Activated T-cell treated with anti-CD3 and anti-CD28 coated beads, Interleukin-2, amount 50 U/mL, for 48 hours (primary cell): ENCODE results near the gene TMEM115.

Source experiments
- DNase-seq, 2 experiments: peaks; one replicate each; pipeline ENCODE4 v3.0.0-alpha.2; 2020

The TMEM115 gene

DNA sequence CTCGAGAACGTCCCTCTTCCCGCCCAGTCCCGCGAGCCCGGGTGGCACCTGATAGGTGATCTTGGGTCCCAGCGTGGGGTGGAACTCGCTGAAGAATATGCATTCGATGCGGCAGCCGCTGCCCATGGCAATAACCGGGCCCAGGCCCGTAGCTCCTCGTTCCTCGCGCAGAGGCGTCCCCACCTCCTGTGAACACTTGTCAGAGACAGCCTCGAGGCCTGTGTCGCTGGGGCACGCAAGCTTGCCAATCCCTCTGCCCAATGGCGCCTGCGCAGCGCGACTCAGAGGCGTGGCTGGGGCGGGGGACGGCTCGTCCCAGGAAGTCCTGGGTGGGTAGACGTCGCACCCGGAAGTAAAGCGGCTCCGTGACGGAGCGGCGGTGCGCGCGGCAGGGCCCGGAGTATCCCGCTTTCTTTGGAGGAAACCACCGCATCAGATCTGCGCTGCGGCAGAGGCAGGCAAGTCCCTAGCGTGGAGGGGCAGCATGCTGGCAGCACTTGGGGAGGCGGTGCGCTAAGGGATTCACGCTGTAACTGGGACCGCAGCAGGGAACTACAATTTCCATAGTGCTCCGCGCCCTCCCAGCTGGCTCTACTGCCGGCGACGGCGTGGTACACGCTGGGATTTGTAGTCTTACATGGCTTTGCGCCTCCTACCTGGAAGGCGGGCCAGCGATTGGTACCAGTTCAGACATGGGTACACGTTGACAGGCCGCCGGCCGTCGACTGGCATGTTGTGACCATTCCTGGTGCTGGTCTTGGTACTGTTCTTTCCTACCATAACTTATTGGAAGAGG is 8.6 kb downstream of the TMEM115 start, which contains the start of the genes CYB561D2 and NPRL2:
Gene CYB561D2 (plus strand): TSS at position 336 of the 796 bp plus-strand sequence. CDS start 572 bp downstream, outside the sequence.
Gene NPRL2 (minus strand): TSS at position 249 of the 796 bp plus-strand sequence. CDS start 123 bp downstream, at position 126.
- peak; percentile 100 for DNase-seq

DNA sequence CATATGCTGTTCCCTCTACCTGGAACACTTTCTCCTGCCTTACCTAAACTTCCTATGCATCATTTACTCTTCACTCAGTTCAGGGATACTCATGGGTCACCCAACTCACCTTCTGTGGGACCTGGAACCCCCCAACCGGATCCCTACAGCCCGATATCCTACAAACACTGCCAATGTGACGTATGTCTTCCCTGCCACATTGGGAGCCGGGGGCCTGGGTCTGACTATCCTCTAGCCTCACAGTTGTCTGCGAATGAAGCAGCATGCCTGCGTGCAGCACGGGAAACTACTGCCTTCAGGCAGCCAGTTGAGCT is 9.2 kb downstream of the TMEM115 start:
- no peak for DNase-seq

DNA sequence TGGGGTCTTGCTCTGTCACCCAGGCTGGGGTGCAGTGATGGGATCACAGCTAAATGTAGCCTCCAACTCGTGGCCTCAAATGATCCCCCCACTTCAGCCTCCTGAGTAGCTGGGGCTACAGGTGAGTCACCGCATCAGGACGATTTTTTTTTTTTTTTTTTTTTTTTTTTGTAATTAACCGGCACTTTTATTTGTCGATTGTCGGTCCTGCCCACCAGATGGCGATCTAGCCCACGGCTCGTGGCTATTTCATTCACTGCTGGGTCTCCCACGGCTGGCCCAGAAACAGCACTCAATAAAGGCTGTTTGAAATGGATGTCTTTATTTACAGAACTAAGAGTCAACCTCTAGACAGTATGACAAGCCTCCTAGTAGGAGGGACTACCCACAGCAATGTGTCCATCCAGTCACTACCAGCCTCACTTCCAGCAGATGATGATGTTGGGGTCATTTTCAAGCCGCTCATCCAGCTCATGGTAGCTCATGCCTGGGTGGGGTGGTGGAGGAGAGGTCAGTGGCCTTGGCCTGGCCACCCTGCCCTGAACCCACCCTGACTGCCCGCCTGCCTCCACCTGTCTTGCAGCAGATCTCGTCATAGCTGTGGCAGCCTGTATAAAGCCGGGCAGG is 12.0 kb downstream of the TMEM115 start:
- DNase-seq, result peak; percentile 82

DNA sequence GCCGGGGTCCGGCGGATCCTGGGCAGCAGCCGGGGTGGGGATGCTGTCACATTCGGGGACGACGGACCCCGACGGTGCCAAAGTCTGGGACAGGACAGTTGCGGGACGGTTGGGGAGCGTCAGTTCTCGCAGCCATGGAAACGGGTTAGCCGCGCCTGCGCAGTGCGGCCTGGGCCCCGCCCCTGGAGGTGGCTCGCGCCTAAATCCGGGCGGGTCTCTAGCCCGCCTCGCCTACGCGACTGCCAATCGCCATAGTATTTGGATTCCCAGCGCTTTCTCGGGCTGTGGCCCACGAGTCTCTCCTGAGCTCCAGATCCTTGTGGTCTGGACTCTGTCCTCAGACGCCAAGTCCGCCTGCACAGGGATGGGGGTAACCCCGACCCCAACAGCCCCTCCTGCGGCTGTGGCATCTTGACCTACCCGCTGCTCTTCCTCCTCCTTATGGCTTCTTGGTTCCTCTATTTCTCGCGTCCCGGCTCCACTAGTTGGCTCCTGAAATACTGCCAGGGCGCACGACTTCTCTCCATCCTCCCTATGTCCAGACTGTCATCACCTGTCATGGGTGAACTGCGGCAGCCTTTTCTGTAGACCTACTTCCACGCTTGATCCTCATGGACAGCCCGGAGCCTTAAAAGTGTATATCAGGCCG is 13.6 kb downstream of the TMEM115 start, which contains the start of gene ZMYND10:
Gene ZMYND10 (minus strand): TSS at position 147 of the 649 bp plus-strand sequence. CDS start 153 bp downstream, outside the sequence.
- peak; percentile 85 to 87 for DNase-seq

DNA sequence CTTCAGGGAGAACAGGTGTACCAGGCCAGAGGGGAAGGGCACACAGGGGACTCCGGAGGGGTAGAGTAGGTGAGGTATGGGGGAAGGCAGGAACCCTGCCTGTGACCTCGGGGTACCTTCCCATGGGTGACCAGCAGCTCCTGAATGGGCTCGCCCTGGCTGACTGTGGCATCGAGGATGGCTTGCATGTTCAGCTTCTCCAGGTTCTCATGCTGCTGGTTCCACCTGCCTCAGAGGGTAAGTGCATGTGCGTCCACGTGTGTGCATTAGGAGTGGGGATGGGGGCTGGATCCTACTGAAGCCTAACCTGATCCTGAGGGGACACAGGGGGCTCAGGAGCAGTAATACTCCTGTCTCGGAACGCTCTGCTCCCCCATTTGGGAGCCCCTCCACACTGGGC is 14.3 kb downstream of the TMEM115 start:
- DNase-seq, result no peak

DNA sequence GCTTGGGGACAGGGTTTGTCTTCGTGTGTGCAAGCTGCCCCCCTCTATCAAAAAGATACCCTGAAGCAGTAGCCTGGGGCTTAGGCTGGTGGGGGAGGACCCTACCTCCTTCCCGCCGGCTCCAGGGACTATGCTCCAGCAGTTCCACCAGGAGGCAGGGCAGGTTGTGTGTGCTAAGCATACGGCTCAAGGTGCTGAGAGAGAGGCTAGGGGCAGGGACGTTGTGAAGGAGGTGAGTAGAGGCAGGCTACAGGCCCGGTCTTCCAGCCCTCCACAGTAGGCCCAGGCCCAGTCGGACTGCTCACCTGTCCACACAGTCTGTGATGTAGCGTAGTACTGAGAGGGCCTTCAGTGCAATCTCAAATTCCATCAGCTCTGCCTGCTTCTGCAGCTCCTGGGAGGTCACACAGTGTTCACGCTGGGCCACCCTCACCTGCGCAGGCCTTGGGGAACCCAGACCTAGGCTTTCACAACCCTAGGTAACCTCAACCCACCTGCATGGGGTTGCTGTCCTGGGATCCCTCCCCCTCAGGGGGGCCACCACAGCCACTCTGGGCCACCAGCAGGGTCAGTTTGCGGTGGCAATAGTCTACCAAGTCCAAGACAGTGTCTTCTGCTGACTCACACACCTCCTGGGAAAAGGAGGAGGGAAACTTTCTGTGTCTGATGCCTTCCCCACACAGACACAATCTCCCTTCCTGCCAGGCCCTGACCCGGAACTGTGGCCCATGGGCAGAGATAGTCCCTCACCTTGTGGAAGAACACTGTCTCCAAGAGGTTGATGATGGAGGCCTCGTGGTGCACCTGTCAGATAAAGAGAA is 16.3 kb downstream of the TMEM115 start:
- no peak for DNase-seq

DNA sequence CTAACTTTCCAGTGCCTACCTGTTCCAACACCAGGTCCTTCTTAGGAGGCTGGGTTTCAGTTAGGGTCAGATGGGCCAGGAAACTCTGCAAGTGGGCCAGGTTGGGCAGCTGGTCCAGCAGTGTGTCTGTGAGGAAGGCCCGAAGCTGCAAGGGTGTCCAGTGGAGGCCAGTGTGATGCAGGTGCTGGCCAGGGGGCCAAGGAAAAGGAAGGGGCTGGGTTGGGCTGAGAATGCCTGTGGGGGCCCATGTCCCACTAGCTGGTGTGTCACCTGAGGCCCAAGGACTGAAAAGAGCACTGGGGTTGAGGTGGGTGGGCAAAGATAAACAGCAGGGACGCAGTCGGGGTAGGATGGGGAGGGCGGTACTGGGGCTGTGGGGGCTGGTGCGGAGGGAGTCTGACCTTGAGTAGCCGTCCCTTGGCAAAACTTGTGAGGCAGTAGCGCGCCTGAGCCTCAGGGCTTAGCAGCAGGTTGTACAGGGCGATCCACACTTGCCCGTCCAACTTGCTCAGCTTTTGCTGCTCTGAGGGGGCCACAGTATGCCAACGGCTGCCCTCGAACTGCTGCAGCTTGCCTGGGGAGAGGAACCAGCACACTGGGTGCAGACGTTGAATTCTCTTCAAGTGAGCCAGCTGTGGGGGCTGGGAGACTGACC is 17.2 kb downstream of the TMEM115 start:
- no peak for DNase-seq

DNA sequence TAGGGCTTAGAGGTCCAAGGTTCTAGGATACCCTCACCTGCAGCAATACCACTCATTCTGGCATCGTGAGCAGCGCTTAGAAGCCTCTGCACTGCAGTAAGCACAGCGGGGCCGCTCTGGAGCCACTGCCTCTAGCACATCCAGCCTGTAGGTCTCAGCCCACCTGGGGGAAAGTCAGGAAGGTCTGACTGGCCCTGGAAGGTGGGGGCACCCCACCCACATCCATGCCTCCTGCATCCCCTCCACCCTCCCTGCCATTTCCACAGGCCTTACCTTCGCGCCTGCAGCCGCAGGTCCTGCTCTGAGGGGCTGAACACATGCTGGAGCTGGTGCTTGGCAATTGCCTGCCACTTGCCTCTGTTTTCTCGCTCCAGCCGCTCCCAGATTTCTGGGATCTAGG is 17.8 kb downstream of the TMEM115 start:
- DNase-seq, result no peak

DNA sequence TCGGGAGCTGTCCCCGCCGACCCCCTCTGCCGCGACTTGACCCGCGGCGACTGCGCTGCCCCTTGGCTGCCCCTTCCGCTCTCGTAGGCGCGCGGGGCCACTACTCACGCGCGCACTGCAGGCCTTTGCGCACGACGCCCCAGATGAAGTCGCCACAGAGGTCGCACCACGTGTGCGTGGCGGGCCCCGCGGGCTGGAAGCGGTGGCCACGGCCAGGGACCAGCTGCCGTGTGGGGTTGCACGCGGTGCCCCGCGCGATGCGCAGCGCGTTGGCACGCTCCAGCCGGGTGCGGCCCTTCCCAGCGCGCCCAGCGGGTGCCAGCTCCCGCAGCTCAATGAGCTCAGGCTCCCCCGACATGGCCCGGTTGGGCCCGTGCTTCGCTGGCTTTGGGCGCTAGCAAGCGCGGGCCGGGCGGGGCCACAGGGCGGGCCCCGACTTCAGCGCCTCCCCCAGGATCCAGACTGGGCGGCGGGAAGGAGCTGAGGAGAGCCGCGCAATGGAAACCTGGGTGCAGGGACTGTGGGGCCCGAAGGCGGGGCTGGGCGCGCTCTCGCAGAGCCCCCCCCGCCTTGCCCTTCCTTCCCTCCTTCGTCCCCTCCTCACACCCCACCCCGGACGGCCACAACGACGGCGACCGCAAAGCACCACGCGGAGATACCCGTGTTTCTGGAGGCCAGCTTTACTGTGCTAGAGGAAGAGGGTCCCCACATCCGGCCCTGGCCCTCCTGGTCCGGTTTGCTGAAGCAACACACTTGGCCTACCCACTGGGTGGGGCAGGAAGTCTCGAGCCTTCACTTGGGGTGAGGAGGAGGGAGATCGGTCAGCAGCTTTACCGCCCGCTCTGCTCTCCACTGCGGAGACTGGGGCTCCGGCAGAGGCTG is 18.6 kb downstream of the TMEM115 start, which contains the start of gene RASSF1:
Gene RASSF1 (minus strand): TSS at position 389 of the 882 bp plus-strand sequence. CDS start 31 bp downstream, at position 358.
- peak; percentile 81 to 85 for DNase-seq

DNA sequence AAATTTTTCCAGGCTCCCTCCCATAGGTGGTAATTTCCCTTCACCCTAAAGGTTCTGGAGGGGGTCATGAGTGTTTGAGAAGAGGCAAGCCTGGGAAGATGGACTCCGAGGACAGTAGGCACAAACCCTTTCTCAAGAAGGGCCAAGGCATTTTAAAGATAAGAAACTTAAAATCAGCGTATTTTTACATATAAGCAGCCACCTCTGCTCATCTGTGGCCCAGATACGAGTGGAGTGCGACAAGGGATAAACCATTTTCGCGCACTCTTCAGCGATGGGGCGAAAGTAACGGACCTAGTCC is 19.2 kb downstream of the TMEM115 start:
- no peak for DNase-seq

DNA sequence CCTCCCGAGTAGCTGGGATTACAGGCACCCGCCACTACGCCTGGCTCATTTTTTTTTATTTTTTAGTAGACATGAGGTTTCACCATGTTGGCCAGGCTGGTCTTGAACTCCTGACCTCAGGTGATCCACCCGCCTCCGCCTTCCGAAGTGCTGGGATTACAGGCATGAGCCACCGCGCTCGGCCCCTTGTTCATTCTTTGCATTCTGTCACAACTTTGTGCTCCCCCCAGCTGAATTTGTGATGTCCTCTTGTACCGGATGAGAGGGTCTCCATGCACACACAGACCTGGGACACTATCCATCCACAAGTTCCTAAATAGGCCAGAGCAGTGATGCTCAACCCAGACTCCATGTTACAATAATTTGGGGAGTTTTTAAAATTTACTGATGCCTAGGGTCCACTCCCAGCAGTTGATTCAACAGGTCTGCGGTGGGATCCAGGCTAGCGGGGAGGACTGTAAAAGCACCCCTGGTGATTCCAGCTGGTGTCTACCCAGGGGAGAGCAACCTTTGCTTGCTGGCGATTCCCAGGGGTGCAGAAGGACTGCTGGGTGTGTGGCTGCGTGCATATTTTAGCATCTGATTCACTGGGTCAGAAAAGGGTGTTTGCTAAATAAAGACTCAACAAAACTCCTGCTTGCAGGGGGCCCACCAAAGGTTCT is 19.7 kb downstream of the TMEM115 start:
- DNase-seq, result no peak

DNA sequence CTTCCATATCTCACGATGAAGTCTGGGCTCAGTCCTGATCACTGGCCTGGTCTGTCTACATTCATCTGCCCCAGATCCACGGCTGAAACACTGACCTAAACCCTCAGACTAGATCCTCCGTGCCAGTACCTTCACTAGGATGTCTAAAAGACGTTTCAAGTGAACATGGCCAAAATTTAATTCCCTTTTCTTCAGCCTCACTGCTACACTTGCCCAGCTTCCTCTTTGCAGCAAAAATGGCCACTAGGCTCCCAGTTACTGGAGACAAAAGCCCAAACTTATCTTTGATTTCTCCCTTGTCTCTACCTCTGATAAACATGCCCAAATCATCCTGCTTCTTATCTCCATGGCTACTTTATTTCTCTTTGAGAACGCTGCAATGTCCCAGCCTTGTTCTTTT is 20.4 kb downstream of the TMEM115 start:
- no peak for DNase-seq

DNA sequence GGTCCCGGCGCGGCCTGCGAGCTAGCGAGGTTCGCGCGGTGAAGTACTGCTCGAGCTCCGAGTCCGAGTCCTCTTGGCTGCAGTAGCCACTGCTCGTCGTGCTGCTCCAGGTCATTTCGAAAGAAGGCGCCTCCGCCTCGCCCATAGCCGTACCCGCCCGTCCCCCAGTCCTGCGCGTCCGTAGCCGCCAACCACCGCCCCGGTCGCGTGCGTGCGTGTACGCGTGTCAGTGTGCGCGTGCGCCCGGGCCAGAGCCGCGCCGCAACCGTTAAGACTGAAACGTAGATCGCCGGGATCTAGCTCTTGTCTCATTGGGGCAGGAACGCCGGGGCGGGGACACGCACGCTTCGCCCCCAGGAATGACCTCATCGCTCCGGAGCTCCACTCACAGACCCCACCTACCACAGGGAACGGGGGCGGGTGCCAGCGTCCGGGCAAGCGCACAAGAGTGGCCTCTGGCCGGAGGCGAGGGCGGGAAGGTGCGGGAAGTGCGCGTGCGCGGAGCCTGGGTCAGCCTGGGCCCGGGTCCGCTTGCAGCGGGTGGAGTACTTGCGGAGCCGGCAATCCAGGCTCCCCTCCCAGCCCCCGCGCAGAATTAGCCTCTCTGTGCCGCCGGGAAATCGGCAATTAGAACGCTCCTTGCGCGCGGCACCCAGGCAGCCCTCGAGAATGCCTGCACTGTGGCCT is 22.0 kb downstream of the TMEM115 start:
- peak; percentile 98 for DNase-seq

DNA sequence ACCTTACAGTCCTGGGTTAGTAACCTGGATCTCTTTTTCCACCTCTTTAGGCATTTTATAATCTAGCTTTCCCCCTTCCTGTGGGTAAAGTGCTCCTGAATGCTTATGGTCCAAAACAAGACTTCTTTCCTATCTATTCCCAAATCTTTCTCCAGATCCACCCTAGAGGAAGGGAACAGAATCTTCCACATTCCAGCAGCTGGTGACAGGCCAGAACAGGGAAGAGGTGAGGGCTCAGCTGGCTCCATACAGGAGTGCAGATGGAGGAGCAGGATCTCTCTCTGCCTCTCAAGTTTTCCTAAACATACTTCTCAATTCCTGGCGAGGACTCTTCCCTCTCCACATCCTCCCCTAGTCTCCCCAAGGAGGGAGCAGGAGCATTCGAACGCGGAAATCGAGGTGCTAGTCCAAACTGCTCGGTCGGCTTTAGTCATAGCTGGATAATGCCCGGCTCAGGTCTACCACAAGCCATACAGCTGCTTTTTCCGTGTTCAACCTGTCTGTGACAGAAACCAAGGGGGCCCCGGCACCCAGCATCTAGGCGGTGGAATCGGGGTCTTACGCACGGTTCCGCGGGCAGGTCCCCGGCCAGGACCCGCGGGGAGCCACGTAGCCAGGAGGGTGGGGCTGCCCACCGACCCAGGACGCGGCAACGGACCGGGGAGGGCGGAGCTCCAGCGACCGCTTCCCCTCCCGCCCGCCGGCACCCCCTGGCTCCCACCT is 22.7 kb downstream of the TMEM115 start:
- DNase-seq, result no peak

DNA sequence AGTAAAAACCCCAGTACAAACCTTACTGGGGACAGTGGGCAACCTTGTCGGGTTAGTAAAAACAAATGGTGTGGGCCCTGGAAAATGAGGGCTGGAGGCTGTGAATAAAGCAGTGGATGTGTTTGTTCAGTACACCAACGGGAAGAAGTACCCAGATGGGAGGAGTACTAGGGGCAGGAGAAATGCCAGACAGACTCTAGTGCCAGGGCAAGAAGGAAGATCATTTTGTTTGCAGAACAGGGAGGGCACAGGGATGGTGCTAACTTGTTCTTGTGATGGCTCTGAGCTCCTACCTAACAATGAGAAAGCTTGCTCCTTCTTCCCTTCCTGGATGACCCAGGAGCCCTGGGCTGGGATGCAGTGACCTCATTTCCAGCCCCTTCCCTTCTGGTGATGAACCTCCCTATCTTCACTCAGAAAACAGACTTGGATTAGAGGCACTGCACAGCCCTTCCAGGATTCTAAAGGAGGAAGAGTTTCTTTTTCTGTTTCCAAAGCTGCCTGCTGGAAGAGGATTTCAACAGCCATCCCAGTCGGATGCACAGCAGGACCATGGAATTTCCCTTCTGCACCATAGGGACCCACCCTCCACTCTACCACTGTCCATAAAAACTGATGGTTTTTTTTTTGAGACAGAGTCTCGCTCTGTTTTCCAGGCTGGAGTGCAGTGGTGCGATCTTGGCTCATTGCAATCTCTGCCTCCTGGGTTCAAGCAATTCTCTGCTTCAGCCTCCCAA is 24.8 kb downstream of the TMEM115 start:
- DNase-seq, result no peak

DNA sequence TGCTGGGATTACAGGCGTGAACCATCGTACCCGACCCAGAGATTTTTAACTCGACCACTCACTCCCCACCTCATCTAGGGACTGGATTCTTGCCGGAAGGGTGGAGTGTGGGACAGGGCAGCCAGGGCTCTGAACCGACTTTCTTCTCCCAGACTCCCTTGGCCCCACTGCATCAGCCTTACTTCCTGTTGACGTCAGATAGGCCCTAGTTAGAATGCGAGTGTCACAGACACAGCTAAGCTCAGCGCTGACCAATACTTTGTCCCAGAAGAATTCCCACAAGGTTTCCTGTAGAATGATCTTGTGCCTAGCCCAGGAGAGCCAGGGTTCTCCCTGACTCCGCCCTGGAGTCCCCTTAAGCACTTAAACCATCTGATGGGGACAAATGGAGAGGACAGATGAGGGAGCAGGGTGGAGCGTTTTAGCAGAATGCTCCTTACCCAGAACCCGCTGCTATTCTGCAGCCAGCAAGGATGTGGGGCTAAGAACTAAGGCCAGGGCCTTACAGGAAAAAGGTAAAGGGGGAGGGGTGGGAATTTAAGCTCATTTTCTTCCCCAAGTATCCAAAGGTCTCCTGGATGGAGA is 25.5 kb downstream of the TMEM115 start:
- no peak for DNase-seq

DNA sequence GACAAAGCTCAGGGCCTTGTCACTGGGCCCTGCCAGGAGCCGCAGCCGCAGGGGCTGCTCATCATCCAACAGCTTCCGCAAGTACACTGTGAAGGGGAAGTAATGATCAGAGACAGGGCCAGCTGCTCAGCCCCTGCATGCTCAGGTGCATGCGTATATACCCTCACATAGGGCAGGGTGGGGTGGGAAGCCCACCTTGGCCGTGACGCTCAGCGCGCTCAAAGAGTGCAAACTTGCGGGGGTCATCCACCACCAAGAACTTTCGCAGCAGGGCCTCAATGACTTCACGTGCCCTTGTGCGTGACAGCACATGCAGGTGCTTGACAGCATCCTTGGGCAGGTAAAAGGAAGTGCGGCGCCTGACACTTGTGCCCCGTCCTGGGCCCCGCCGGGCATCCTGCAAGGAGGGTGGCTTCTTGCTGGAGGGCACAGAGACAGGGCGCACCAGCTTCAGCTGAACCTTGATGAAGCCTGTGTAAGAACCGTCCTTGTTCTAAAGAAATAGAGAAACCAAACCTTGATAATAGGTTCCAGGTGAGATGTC is 27.9 kb downstream of the TMEM115 start:
- DNase-seq, result no peak

DNA sequence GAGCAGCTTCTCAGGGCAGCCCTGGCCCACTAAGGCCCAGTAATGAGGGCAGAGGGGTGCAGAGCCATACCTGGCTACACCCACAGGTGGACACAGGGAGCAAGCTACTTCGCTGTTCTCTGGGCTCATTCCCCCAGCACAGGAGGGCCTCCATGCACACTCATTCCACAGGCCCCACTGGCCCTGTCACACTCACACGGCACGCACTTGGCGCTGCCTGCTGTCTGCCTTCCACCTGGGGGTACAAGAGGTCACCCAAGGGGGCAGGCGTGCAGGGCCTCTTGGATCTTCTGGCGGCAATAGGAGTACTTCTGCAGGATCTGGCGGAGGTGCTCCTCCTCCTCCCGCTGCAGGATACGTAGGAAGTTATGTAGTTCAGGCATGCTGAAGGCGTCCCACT is 29.0 kb downstream of the TMEM115 start:
- no peak for DNase-seq
